Measurements from ENCODE around the gene LRRIQ1. TPM values are rescaled to one million over a fixed set of nuclear protein-coding genes. Genes with fewer than 3 reads are reported as not detected.
"Not testable (repeated sequence)": the region's sequence is repeated elsewhere in the genome, so short reads cannot be mapped to it uniquely, and the experiment has no call there.

The LRRIQ1 gene
- total RNA-seq, 1 experiment from 2014 or later: 0.40 TPM

DNA sequence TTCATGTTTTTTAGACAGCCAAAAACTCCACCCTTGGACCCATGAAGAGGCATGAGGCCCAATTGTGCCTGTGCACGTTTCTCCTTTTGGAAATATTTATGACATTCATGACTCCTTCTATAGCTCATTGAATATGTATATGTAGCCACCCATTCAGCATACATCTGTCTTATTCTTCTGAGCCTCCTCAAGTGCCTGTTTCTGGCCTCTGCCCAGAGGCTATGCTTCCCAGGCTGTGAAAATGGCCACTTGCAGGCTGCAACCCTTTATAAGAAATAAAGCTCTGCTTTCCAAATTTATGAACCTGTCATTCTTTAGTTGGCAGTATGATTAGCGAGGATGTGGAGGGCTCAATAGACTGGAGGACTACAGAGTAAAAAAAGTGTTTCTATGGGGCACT is 35.4 kb upstream of the LRRIQ1 start:
- Histone ChIP-seq H3K4me2 (ENCODE audit: low read length) (no peak overlapping the region), H3K9ac (ENCODE audit: low read length) (no peak overlapping the region), H3K4me3 (ENCODE audit: low read length) (no peak overlapping the region), H3F3A (ENCODE audit: low read length, unreplicated experiment) (no peaks in the 10 kb centered on the region), H3K9me3 (ENCODE audit: low read length) (no peaks in the 10 kb centered on the region), H4K20me1 (ENCODE audit: low read length) (no peaks in the 10 kb centered on the region), H3K27me3 (ENCODE audit: low read length) (no peaks in the 10 kb centered on the region), H3K9me2 (replicated peaks; ENCODE audit: low read length) (no peaks in the 10 kb centered on the region), H2AFZ (ENCODE audit: low read length) (no peak overlapping the region), H3K79me2 (ENCODE audit: low read length) (no peaks in the 10 kb centered on the region), H3K36me3 (ENCODE audit: low read depth, low read length) (no peaks in the 10 kb centered on the region), H3K27ac (ENCODE audit: low read length) (no peak overlapping the region), H3K4me1 (ENCODE audit: insufficient read depth, low read length) (peaks cover 4% of the 10 kb centered on the region; the same call in 1 of the 2 replicates)
- ATAC-seq (no peak), DNase-seq (no peak)
- BruUV-seq (replicated peaks): no TSS peak
- ChIA-PET CTCF (no interaction called here), POLR2A (ENCODE audit: unreplicated experiment) (no interaction called here)
- intact Hi-C loops (cut with micrococcal nuclease): no loop called here
- TF ChIP-seq EZH2 (IDR thresholded peaks at IDR 0.05; ENCODE audit: low read length, unreplicated experiment) (no peak), EZH2phosphoT487 (IDR thresholded peaks at IDR 0.05; ENCODE audit: borderline replicate concordance, low read length) (no peak)
- TF ChIP-seq, protein P1, sequence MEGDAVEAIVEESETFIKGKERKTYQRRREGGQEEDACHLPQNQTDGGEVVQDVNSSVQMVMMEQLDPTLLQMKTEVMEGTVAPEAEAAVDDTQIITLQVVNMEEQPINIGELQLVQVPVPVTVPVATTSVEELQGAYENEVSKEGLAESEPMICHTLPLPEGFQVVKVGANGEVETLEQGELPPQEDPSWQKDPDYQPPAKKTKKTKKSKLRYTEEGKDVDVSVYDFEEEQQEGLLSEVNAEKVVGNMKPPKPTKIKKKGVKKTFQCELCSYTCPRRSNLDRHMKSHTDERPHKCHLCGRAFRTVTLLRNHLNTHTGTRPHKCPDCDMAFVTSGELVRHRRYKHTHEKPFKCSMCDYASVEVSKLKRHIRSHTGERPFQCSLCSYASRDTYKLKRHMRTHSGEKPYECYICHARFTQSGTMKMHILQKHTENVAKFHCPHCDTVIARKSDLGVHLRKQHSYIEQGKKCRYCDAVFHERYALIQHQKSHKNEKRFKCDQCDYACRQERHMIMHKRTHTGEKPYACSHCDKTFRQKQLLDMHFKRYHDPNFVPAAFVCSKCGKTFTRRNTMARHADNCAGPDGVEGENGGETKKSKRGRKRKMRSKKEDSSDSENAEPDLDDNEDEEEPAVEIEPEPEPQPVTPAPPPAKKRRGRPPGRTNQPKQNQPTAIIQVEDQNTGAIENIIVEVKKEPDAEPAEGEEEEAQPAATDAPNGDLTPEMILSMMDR (conservative IDR thresholded peaks at IDR 0.05; ENCODE audit: low read depth, low read length): no peak

DNA sequence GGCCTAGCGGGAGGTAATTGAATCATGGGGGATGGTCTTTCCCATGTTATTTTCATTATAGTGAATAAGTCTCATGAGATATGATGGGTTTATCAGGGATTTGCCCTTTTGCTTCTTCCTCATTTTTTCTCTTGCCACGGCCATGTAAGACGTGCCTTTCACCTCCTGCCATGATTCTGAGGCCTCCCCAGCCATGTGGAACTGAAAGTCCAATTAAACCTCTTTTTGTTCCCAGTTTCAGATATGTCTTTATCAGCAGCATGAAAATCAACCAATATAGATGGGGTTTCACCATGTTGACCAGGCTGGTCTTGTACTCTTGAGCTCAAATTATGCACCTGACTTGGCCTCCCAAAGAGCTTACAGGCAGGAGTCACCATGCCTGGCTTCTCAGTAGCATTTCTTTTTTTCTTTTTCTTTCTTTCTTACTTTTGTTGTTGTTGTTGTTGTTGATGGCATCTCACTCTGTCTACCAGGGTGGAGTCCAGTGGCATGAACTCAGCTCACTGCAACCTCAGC is 33.3 kb upstream of the LRRIQ1 start:
- DNase-seq: no peak
- H3K4me2 ChIP-seq (ENCODE audit: low read length): no peak overlapping the region
- no peaks in the 10 kb centered on the region for H3F3A ChIP-seq (ENCODE audit: low read length, unreplicated experiment)
- no peak overlapping the region for H2AFZ ChIP-seq (ENCODE audit: low read length)
- H3K9me2 ChIP-seq (replicated peaks; ENCODE audit: low read length): no peaks in the 10 kb centered on the region
- H3K27ac ChIP-seq (ENCODE audit: low read length): no peak overlapping the region
- no peak overlapping the region for H3K4me3 ChIP-seq (ENCODE audit: low read length)
- H3K36me3 ChIP-seq (ENCODE audit: low read depth, low read length): no peaks in the 10 kb centered on the region
- TF ChIP-seq, protein P1 (conservative IDR thresholded peaks at IDR 0.05; ENCODE audit: low read depth, low read length): no peak
- TF ChIP-seq EZH2phosphoT487 (IDR thresholded peaks at IDR 0.05; ENCODE audit: borderline replicate concordance, low read length) (no peak), EZH2 (IDR thresholded peaks at IDR 0.05; ENCODE audit: low read length, unreplicated experiment) (no peak)
- H3K79me2 ChIP-seq (ENCODE audit: low read length): no peaks in the 10 kb centered on the region
- BruUV-seq (replicated peaks): no TSS peak
- no peaks in the 10 kb centered on the region for H3K9me3 ChIP-seq (ENCODE audit: low read length)
- no peak overlapping the region for H3K9ac ChIP-seq (ENCODE audit: low read length)
- H3K4me1 ChIP-seq (ENCODE audit: insufficient read depth, low read length): peaks cover 5% of the 10 kb centered on the region
- intact Hi-C loops (cut with micrococcal nuclease): no loop called here
- CTCF ChIA-PET: no interaction called here
- H4K20me1 ChIP-seq (ENCODE audit: low read length): no peaks in the 10 kb centered on the region
- H3K27me3 ChIP-seq (ENCODE audit: low read length): no peaks in the 10 kb centered on the region
- no peak for ATAC-seq
- POLR2A ChIA-PET (ENCODE audit: unreplicated experiment): no interaction called here

DNA sequence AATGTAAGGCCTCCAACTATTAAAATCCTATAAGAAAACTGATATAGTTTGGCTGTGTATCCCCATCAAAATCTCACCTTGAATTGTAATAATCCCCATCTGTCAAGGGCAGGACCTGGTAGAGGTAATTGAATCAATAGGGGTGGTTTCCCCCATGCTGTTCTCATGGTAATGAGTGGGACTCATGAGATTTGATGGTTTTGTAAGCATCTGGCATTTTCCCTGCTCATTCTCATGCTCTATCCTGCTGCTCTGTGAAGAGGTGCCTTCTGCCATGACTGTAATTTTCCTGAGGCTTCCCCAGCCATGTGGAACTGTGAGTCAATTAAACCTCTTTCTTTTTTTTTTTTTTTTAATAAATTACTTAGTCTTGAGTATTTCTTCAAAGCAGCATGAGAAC is 31.9 kb upstream of the LRRIQ1 start:
- Histone ChIP-seq H3K36me3 (ENCODE audit: low read depth, low read length) (no peaks in the 10 kb centered on the region), H3K4me2 (ENCODE audit: low read length) (no peak overlapping the region), H3F3A (ENCODE audit: low read length, unreplicated experiment) (no peaks in the 10 kb centered on the region), H3K4me3 (ENCODE audit: low read length) (no peak overlapping the region), H3K9me2 (replicated peaks; ENCODE audit: low read length) (no peaks in the 10 kb centered on the region), H3K27me3 (ENCODE audit: low read length) (no peaks in the 10 kb centered on the region), H4K20me1 (ENCODE audit: low read length) (no peaks in the 10 kb centered on the region), H3K27ac (ENCODE audit: low read length) (no peak overlapping the region), H3K4me1 (ENCODE audit: insufficient read depth, low read length) (peaks cover 10% of the 10 kb centered on the region), H3K9me3 (ENCODE audit: low read length) (no peaks in the 10 kb centered on the region), H3K79me2 (ENCODE audit: low read length) (no peaks in the 10 kb centered on the region), H2AFZ (ENCODE audit: low read length) (no peak overlapping the region), H3K9ac (ENCODE audit: low read length) (no peak overlapping the region)
- POLR2A ChIA-PET (ENCODE audit: unreplicated experiment): no interaction called here
- CTCF ChIA-PET: no interaction called here
- intact Hi-C loops (cut with micrococcal nuclease): no loop called here
- ATAC-seq (no peak), DNase-seq (no peak)
- TF ChIP-seq, protein P1 (conservative IDR thresholded peaks at IDR 0.05; ENCODE audit: low read depth, low read length): no peak
- no peak for TF ChIP-seq EZH2 (IDR thresholded peaks at IDR 0.05; ENCODE audit: low read length, unreplicated experiment)
- no peak for TF ChIP-seq EZH2phosphoT487 (IDR thresholded peaks at IDR 0.05; ENCODE audit: borderline replicate concordance, low read length)
- no TSS peak for BruUV-seq (replicated peaks)

DNA sequence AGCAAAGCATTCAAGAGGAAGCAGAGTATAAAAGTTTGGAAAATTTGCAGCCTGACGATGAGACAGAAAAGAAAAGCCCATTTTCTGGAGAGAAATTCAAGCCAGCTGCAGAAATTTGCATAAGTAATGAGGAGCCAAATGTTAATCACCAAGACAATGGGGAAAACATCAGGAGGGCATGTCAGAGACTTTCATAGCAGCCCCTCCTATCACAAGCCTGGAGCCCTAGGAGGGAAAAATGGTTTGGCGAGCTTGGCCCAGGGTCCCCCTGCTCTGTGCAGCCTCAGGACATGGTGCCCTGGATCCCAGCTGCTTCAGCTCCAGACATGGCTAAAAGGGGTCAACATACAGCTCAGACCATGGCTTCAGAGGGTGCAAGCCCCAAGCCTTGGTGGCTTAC is 31.1 kb upstream of the LRRIQ1 start:
- DNase-seq; H2AFZ ChIP-seq (ENCODE audit: low read length); H3K36me3 ChIP-seq (ENCODE audit: low read depth, low read length); H3K9me3 ChIP-seq (ENCODE audit: low read length); ATAC-seq; H3K27me3 ChIP-seq (ENCODE audit: low read length); CTCF ChIA-PET; H3K9ac ChIP-seq (ENCODE audit: low read length); H3K9me2 ChIP-seq (replicated peaks; ENCODE audit: low read length); POLR2A ChIA-PET (ENCODE audit: unreplicated experiment); BruUV-seq (replicated peaks); intact Hi-C loops (cut with micrococcal nuclease); H3K27ac ChIP-seq (ENCODE audit: low read length); H3K79me2 ChIP-seq (ENCODE audit: low read length); H3K4me3 ChIP-seq (ENCODE audit: low read length); H3F3A ChIP-seq (ENCODE audit: low read length, unreplicated experiment); H3K4me2 ChIP-seq (ENCODE audit: low read length); H3K4me1 ChIP-seq (ENCODE audit: insufficient read depth, low read length); H4K20me1 ChIP-seq (ENCODE audit: low read length): not testable (repeated sequence)
